ENCODE results near the gene PRAMEF2.
"Not testable (repeated sequence)": the region's sequence is repeated elsewhere in the genome, so short reads cannot be mapped to it uniquely, and the experiment has no call there.

PRAMEF2 gene

GRCh38 chr1:12856786-12857185 is at the start of gene PRAMEF2:
Gene PRAMEF2 (plus strand): TSS chr1:12857086. CDS start chr1:12859010, 1,924 bp downstream.
- DNase-seq (ENCODE audit: low read depth in 2 of 3, low spot score in 1 of 3): not testable (repeated sequence)

GRCh38 chr1:12809933-12810332 is 47.0 kb upstream of the PRAMEF2 start:
- DNase-seq (ENCODE audit: low read depth in 2 of 3, low spot score in 1 of 3): no peak

- DNase-seq (ENCODE audit: low read depth in 2 of 3, low spot score in 1 of 3): no peak
These were observed 46.0 kb upstream of the PRAMEF2 start for GRCh38 chr1:12810691-12811408.

GRCh38 chr1:12811409-12811784 is 45.5 kb upstream of the PRAMEF2 start:
- no peak for DNase-seq (ENCODE audit: low read depth in 2 of 3, low spot score in 1 of 3)

- not testable (repeated sequence) for DNase-seq (ENCODE audit: low read depth in 2 of 3, low spot score in 1 of 3)
These were observed 37.8 kb upstream of the PRAMEF2 start for GRCh38 chr1:12819061-12819460.

GRCh38 chr1:12831310-12831709 is 25.6 kb upstream of the PRAMEF2 start, which contains the start of gene PRAMEF11:
Gene PRAMEF11 (minus strand): TSS chr1:12831410. CDS start chr1:12828789, 2,621 bp downstream.
- DNase-seq (ENCODE audit: low read depth in 2 of 3, low spot score in 1 of 3): not testable (repeated sequence)

GRCh38 chr1:12833251-12833650 is 23.6 kb upstream of the PRAMEF2 start:
- not testable (repeated sequence) for DNase-seq (ENCODE audit: low read depth in 2 of 3, low spot score in 1 of 3)

- DNase-seq (ENCODE audit: low read depth in 2 of 3, low spot score in 1 of 3): not testable (repeated sequence)
These were observed 8.3 kb upstream of the PRAMEF2 start, which contains the start of gene HNRNPCL1 for GRCh38 chr1:12848620-12849019. Gene HNRNPCL1 (minus strand): TSS chr1:12848720. CDS start chr1:12848289, 431 bp downstream.

- no peak for DNase-seq (ENCODE audit: low read depth in 2 of 3, low spot score in 1 of 3)
These were observed 5.1 kb upstream of the PRAMEF2 start for GRCh38 chr1:12851779-12852178.

- DNase-seq (ENCODE audit: low read depth in 2 of 3, low spot score in 1 of 3): not testable (repeated sequence)
These were observed 6.4 kb downstream of the PRAMEF2 start for GRCh38 chr1:12863131-12863880.

GRCh38 chr1:12878453-12878852 is 21.6 kb downstream of the PRAMEF2 start:
- DNase-seq (ENCODE audit: low read depth in 2 of 3, low spot score in 1 of 3): not testable (repeated sequence)

- not testable (repeated sequence) for DNase-seq (ENCODE audit: low read depth in 2 of 3, low spot score in 1 of 3)
These were observed 29.2 kb downstream of the PRAMEF2 start, which contains the start of gene PRAMEF4 for GRCh38 chr1:12886101-12886500. Gene PRAMEF4 (minus strand): TSS chr1:12886201. CDS start chr1:12883394, 2,807 bp downstream.

GRCh38 chr1:12898170-12898569 is 41.3 kb downstream of the PRAMEF2 start, which contains the start of gene PRAMEF10:
Gene PRAMEF10 (minus strand): TSS chr1:12898270. CDS start chr1:12895847, 2,423 bp downstream.
- not testable (repeated sequence) for DNase-seq (ENCODE audit: low read depth in 2 of 3, low spot score in 1 of 3)

- DNase-seq (ENCODE audit: low read depth in 2 of 3, low spot score in 1 of 3): not testable (repeated sequence)
These were observed 42.3 kb downstream of the PRAMEF2 start for GRCh38 chr1:12899186-12899585.

- not testable (repeated sequence) for DNase-seq (ENCODE audit: low read depth in 2 of 3, low spot score in 1 of 3)
These were observed 47.1 kb downstream of the PRAMEF2 start for GRCh38 chr1:12903793-12904572.

Measured in stimulated activated CD4-positive, alpha-beta T cell treated with anti-CD3 and anti-CD28 coated beads, Interleukin-12 subunit alpha, Interleukin-12 subunit beta, amount 100 ng/mL, for 48 hours (primary cell).